ENCODE results near the gene GPR45. TPM values are rescaled to one million over a fixed set of nuclear protein-coding genes. Genes with fewer than 3 reads are reported as not detected.

Gene GPR45
- total RNA-seq (2012; rRNA removed) = not detected in 2 replicates

- no peak within 1 kb of the TSS for H3K9ac ChIP-seq (ENCODE audit: low read depth, low read length)
- no peak within 1 kb of the TSS for H3K4me2 ChIP-seq (ENCODE audit: low read length)
- H3K4me1 ChIP-seq (ENCODE audit: control insufficient read depth, insufficient read depth, low read length) = peaks cover 9% of the 10 kb centered on the region
- no peaks in the 10 kb centered on the region for H3K9me3 ChIP-seq (replicated peaks; ENCODE audit: low read length)
- H3K36me3 ChIP-seq (ENCODE audit: insufficient read depth, low read length) = no peaks in the 10 kb centered on the region
- no peak within 1 kb of the TSS for H3K4me3 ChIP-seq (ENCODE audit: low read length)
- peaks cover 8% of the 10 kb centered on the region for H3K27me3 ChIP-seq (ENCODE audit: control insufficient read depth, insufficient read depth, low read length)
These were observed at the start of gene GPR45 for GRCh38 chr2:105241443-105241842. GPR45 (plus strand) TSS chr2:105241743; CDS start chr2:105241859, 116 bp downstream.

GRCh38 chr2:105194022-105194675 lies 47.4 kb upstream of the GPR45 start:
- no peaks in the 10 kb centered on the region for H3K36me3 ChIP-seq (ENCODE audit: insufficient read depth, low read length)
- H3K4me3 ChIP-seq (ENCODE audit: low read length) = no peak overlapping the region
- H3K4me2 ChIP-seq (ENCODE audit: low read length) = no peak overlapping the region
- peaks cover 35% of the 10 kb centered on the region for H3K27me3 ChIP-seq (ENCODE audit: control insufficient read depth, insufficient read depth, low read length)
- H3K4me1 ChIP-seq (ENCODE audit: control insufficient read depth, insufficient read depth, low read length) = no peaks in the 10 kb centered on the region
- H3K9me3 ChIP-seq (replicated peaks; ENCODE audit: low read length) = no peaks in the 10 kb centered on the region
- no peak overlapping the region for H3K9ac ChIP-seq (ENCODE audit: low read depth, low read length)

GRCh38 chr2:105196651-105197050 lies 44.9 kb upstream of the GPR45 start:
- Histone ChIP-seq H3K4me2 (ENCODE audit: low read length) (no peak overlapping the region), H3K9ac (ENCODE audit: low read depth, low read length) (no peak overlapping the region), H3K4me3 (ENCODE audit: low read length) (no peak overlapping the region), H3K4me1 (ENCODE audit: control insufficient read depth, insufficient read depth, low read length) (no peaks in the 10 kb centered on the region), H3K9me3 (replicated peaks; ENCODE audit: low read length) (no peaks in the 10 kb centered on the region), H3K36me3 (ENCODE audit: insufficient read depth, low read length) (no peaks in the 10 kb centered on the region), H3K27me3 (ENCODE audit: control insufficient read depth, insufficient read depth, low read length) (peaks cover 30% of the 10 kb centered on the region)

- no peaks in the 10 kb centered on the region for H3K9me3 ChIP-seq (replicated peaks; ENCODE audit: low read length)
- H3K27me3 ChIP-seq (ENCODE audit: control insufficient read depth, insufficient read depth, low read length) = peaks cover 26% of the 10 kb centered on the region
- H3K36me3 ChIP-seq (ENCODE audit: insufficient read depth, low read length) = no peaks in the 10 kb centered on the region
- H3K4me3 ChIP-seq (ENCODE audit: low read length) = no peak overlapping the region
- no peaks in the 10 kb centered on the region for H3K4me1 ChIP-seq (ENCODE audit: control insufficient read depth, insufficient read depth, low read length)
- no peak overlapping the region for H3K4me2 ChIP-seq (ENCODE audit: low read length)
- no peak overlapping the region for H3K9ac ChIP-seq (ENCODE audit: low read depth, low read length)
These were observed 25.9 kb upstream of the GPR45 start for GRCh38 chr2:105215586-105216192.

- Histone ChIP-seq H3K4me1 (ENCODE audit: control insufficient read depth, insufficient read depth, low read length) (no peaks in the 10 kb centered on the region), H3K36me3 (ENCODE audit: insufficient read depth, low read length) (no peaks in the 10 kb centered on the region), H3K4me2 (ENCODE audit: low read length) (no peak overlapping the region), H3K9me3 (replicated peaks; ENCODE audit: low read length) (no peaks in the 10 kb centered on the region), H3K9ac (ENCODE audit: low read depth, low read length) (no peak overlapping the region), H3K4me3 (ENCODE audit: low read length) (no peak overlapping the region), H3K27me3 (ENCODE audit: control insufficient read depth, insufficient read depth, low read length) (peaks cover 49% of the 10 kb centered on the region)
These were observed 20.9 kb upstream of the GPR45 start for GRCh38 chr2:105220604-105221003.

GRCh38 chr2:105224444-105224843 lies 17.1 kb upstream of the GPR45 start:
- Histone ChIP-seq H3K4me3 (ENCODE audit: low read length) (no peak overlapping the region), H3K27me3 (ENCODE audit: control insufficient read depth, insufficient read depth, low read length) (peaks cover 45% of the 10 kb centered on the region), H3K36me3 (ENCODE audit: insufficient read depth, low read length) (no peaks in the 10 kb centered on the region), H3K9ac (ENCODE audit: low read depth, low read length) (no peak overlapping the region), H3K9me3 (replicated peaks; ENCODE audit: low read length) (no peaks in the 10 kb centered on the region), H3K4me2 (ENCODE audit: low read length) (no peak overlapping the region), H3K4me1 (ENCODE audit: control insufficient read depth, insufficient read depth, low read length) (no peaks in the 10 kb centered on the region)

GRCh38 chr2:105231232-105231619 lies 10.3 kb upstream of the GPR45 start:
- H3K27me3 ChIP-seq (ENCODE audit: control insufficient read depth, insufficient read depth, low read length) = peaks cover 51% of the 10 kb centered on the region
- H3K9me3 ChIP-seq (replicated peaks; ENCODE audit: low read length) = no peaks in the 10 kb centered on the region
- H3K36me3 ChIP-seq (ENCODE audit: insufficient read depth, low read length) = no peaks in the 10 kb centered on the region
- H3K4me2 ChIP-seq (ENCODE audit: low read length) = no peak overlapping the region
- H3K4me3 ChIP-seq (ENCODE audit: low read length) = no peak overlapping the region
- H3K9ac ChIP-seq (ENCODE audit: low read depth, low read length) = no peak overlapping the region
- H3K4me1 ChIP-seq (ENCODE audit: control insufficient read depth, insufficient read depth, low read length) = no peaks in the 10 kb centered on the region

GRCh38 chr2:105235388-105236059 lies 6.0 kb upstream of the GPR45 start:
- Histone ChIP-seq H3K9ac (ENCODE audit: low read depth, low read length) (no peak overlapping the region), H3K36me3 (ENCODE audit: insufficient read depth, low read length) (no peaks in the 10 kb centered on the region), H3K4me1 (ENCODE audit: control insufficient read depth, insufficient read depth, low read length) (peaks cover 9% of the 10 kb centered on the region), H3K4me2 (ENCODE audit: low read length) (no peak overlapping the region), H3K4me3 (ENCODE audit: low read length) (no peak overlapping the region), H3K27me3 (ENCODE audit: control insufficient read depth, insufficient read depth, low read length) (peaks cover 34% of the 10 kb centered on the region), H3K9me3 (replicated peaks; ENCODE audit: low read length) (no peaks in the 10 kb centered on the region)

- H3K9ac ChIP-seq (ENCODE audit: low read depth, low read length) = no peak overlapping the region
- H3K9me3 ChIP-seq (replicated peaks; ENCODE audit: low read length) = no peaks in the 10 kb centered on the region
- peaks cover 30% of the 10 kb centered on the region for H3K27me3 ChIP-seq (ENCODE audit: control insufficient read depth, insufficient read depth, low read length)
- no peak overlapping the region for H3K4me2 ChIP-seq (ENCODE audit: low read length)
- peaks cover 9% of the 10 kb centered on the region for H3K4me1 ChIP-seq (ENCODE audit: control insufficient read depth, insufficient read depth, low read length)
- H3K4me3 ChIP-seq (ENCODE audit: low read length) = no peak overlapping the region
- H3K36me3 ChIP-seq (ENCODE audit: insufficient read depth, low read length) = no peaks in the 10 kb centered on the region
These were observed 5.5 kb upstream of the GPR45 start for GRCh38 chr2:105236060-105236424.

GRCh38 chr2:105237045-105237765 lies 4.3 kb upstream of the GPR45 start:
- Histone ChIP-seq H3K27me3 (ENCODE audit: control insufficient read depth, insufficient read depth, low read length) (peaks cover 20% of the 10 kb centered on the region), H3K4me2 (ENCODE audit: low read length) (no peak overlapping the region), H3K4me3 (ENCODE audit: low read length) (no peak overlapping the region), H3K9me3 (replicated peaks; ENCODE audit: low read length) (no peaks in the 10 kb centered on the region), H3K9ac (ENCODE audit: low read depth, low read length) (no peak overlapping the region), H3K4me1 (ENCODE audit: control insufficient read depth, insufficient read depth, low read length) (peaks cover 9% of the 10 kb centered on the region), H3K36me3 (ENCODE audit: insufficient read depth, low read length) (no peaks in the 10 kb centered on the region)

GRCh38 chr2:105238664-105239240 lies 2.8 kb upstream of the GPR45 start:
- Histone ChIP-seq H3K9me3 (replicated peaks; ENCODE audit: low read length) (no peaks in the 10 kb centered on the region), H3K4me1 (ENCODE audit: control insufficient read depth, insufficient read depth, low read length) (peaks cover 9% of the 10 kb centered on the region), H3K27me3 (ENCODE audit: control insufficient read depth, insufficient read depth, low read length) (peaks cover 9% of the 10 kb centered on the region), H3K9ac (ENCODE audit: low read depth, low read length) (no peak overlapping the region), H3K4me2 (ENCODE audit: low read length) (no peak overlapping the region), H3K36me3 (ENCODE audit: insufficient read depth, low read length) (no peaks in the 10 kb centered on the region), H3K4me3 (ENCODE audit: low read length) (no peak overlapping the region)
